Measurements from ENCODE around the gene CTU1.

DNA sequence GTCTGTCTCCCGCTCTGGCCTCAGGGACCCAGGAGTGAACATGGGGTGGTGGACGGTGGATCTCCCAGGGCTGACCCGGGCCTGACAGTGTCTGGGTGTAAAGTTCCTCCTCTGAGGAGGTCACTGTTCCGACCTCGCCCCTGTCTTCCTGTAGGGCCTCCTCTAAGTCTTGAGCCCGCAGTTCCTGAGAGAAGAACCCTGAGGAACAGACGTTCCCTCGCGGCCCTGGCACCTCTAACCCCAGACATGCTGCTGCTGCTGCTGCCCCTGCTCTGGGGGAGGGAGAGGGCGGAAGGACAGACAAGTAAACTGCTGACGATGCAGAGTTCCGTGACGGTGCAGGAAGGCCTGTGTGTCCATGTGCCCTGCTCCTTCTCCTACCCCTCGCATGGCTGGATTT, 16.5 kb upstream of the CTU1 start, which contains the start of gene SIGLEC9:
- TF ChIP-seq, protein P1, sequence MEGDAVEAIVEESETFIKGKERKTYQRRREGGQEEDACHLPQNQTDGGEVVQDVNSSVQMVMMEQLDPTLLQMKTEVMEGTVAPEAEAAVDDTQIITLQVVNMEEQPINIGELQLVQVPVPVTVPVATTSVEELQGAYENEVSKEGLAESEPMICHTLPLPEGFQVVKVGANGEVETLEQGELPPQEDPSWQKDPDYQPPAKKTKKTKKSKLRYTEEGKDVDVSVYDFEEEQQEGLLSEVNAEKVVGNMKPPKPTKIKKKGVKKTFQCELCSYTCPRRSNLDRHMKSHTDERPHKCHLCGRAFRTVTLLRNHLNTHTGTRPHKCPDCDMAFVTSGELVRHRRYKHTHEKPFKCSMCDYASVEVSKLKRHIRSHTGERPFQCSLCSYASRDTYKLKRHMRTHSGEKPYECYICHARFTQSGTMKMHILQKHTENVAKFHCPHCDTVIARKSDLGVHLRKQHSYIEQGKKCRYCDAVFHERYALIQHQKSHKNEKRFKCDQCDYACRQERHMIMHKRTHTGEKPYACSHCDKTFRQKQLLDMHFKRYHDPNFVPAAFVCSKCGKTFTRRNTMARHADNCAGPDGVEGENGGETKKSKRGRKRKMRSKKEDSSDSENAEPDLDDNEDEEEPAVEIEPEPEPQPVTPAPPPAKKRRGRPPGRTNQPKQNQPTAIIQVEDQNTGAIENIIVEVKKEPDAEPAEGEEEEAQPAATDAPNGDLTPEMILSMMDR (tag by site-specific recombination; IDR thresholded peaks at IDR 0.05): no peak
- TF ChIP-seq, protein P2, sequence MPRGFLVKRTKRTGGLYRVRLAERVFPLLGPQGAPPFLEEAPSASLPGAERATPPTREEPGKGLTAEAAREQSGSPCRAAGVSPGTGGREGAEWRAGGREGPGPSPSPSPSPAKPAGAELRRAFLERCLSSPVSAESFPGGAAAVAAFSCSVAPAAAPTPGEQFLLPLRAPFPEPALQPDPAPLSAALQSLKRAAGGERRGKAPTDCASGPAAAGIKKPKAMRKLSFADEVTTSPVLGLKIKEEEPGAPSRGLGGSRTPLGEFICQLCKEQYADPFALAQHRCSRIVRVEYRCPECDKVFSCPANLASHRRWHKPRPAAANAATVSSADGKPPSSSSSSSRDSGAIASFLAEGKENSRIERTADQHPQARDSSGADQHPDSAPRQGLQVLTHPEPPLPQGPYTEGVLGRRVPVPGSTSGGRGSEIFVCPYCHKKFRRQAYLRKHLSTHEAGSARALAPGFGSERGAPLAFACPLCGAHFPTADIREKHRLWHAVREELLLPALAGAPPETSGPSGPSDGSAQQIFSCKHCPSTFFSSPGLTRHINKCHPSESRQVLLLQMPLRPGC (tag by site-specific recombination; IDR thresholded peaks at IDR 0.05): no peak
- TF ChIP-seq, protein P3, sequence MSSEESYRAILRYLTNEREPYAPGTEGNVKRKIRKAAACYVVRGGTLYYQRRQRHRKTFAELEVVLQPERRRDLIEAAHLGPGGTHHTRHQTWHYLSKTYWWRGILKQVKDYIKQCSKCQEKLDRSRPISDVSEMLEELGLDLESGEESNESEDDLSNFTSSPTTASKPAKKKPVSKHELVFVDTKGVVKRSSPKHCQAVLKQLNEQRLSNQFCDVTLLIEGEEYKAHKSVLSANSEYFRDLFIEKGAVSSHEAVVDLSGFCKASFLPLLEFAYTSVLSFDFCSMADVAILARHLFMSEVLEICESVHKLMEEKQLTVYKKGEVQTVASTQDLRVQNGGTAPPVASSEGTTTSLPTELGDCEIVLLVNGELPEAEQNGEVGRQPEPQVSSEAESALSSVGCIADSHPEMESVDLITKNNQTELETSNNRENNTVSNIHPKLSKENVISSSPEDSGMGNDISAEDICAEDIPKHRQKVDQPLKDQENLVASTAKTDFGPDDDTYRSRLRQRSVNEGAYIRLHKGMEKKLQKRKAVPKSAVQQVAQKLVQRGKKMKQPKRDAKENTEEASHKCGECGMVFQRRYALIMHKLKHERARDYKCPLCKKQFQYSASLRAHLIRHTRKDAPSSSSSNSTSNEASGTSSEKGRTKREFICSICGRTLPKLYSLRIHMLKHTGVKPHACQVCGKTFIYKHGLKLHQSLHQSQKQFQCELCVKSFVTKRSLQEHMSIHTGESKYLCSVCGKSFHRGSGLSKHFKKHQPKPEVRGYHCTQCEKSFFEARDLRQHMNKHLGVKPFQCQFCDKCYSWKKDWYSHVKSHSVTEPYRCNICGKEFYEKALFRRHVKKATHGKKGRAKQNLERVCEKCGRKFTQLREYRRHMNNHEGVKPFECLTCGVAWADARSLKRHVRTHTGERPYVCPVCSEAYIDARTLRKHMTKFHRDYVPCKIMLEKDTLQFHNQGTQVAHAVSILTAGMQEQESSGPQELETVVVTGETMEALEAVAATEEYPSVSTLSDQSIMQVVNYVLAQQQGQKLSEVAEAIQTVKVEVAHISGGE (tag by site-specific recombination; conservative IDR thresholded peaks at IDR 0.05; ENCODE audit: low read depth): no peak
- TF ChIP-seq, protein P4, sequence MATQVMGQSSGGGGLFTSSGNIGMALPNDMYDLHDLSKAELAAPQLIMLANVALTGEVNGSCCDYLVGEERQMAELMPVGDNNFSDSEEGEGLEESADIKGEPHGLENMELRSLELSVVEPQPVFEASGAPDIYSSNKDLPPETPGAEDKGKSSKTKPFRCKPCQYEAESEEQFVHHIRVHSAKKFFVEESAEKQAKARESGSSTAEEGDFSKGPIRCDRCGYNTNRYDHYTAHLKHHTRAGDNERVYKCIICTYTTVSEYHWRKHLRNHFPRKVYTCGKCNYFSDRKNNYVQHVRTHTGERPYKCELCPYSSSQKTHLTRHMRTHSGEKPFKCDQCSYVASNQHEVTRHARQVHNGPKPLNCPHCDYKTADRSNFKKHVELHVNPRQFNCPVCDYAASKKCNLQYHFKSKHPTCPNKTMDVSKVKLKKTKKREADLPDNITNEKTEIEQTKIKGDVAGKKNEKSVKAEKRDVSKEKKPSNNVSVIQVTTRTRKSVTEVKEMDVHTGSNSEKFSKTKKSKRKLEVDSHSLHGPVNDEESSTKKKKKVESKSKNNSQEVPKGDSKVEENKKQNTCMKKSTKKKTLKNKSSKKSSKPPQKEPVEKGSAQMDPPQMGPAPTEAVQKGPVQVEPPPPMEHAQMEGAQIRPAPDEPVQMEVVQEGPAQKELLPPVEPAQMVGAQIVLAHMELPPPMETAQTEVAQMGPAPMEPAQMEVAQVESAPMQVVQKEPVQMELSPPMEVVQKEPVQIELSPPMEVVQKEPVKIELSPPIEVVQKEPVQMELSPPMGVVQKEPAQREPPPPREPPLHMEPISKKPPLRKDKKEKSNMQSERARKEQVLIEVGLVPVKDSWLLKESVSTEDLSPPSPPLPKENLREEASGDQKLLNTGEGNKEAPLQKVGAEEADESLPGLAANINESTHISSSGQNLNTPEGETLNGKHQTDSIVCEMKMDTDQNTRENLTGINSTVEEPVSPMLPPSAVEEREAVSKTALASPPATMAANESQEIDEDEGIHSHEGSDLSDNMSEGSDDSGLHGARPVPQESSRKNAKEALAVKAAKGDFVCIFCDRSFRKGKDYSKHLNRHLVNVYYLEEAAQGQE (tag by site-specific recombination; IDR thresholded peaks at IDR 0.05): no peak
- TF ChIP-seq ZNF175 (tag by site-specific recombination; IDR thresholded peaks at IDR 0.05): no peak
- no peak for TF ChIP-seq ZNF501 (tag by site-specific recombination; IDR thresholded peaks at IDR 0.05)
